Endothelial cell of umbilical vein (primary cell): ENCODE data around the gene CALCOCO1.
A peak's percentile ranks its signal among the peaks of the same experiment; 100 is the strongest.

Experiments used
- CTCF ChIP-seq, 2 donors: IDR thresholded peaks; 1 replicate in 1 of 2; 2 replicates in 1 of 2; pipeline ENCODE4 v1.5.1; 2011; ENCODE audit warnings: low read length in 2 of 2, mild to moderate bottlenecking in 2 of 2, moderate library complexity in 2 of 2, control low read depth in 1 of 2, inconsistent platforms in 1 of 2, low read depth in 1 of 2; ENCODE audit not compliant: insufficient read depth in 1 of 2; ENCODE audit errors: extremely low read depth in 1 of 2
- EZH2 ChIP-seq: IDR thresholded peaks from 2 replicates; pipeline ENCODE4 v1.6.1; 2012; ENCODE audit warnings: borderline replicate concordance, low read depth, mild to moderate bottlenecking, moderate library complexity, low read length, inconsistent platforms; ENCODE audit not compliant: severe bottlenecking
- FOS ChIP-seq: IDR thresholded peaks from 2 replicates; pipeline ENCODE4 v1.6.1; 2011; ENCODE audit warnings: mild to moderate bottlenecking, low read length, moderate library complexity, borderline replicate concordance; ENCODE audit not compliant: insufficient read depth
- GATA2 ChIP-seq: IDR thresholded peaks from 2 replicates; pipeline ENCODE4 v1.7.0; 2011; ENCODE audit warnings: low read depth, mild to moderate bottlenecking, moderate library complexity, mixed read lengths, low read length; ENCODE audit not compliant: insufficient read length, insufficient read depth
- JUN ChIP-seq: IDR thresholded peaks from 2 replicates; pipeline ENCODE4 v1.6.1; 2011; ENCODE audit warnings: borderline replicate concordance, low read depth; ENCODE audit not compliant: insufficient read length, insufficient read depth
- MAX ChIP-seq: IDR thresholded peaks from 2 replicates; pipeline ENCODE4 v1.6.1; 2011; ENCODE audit not compliant: insufficient read depth, insufficient read length
- MYC ChIP-seq: IDR thresholded peaks from one replicate; pipeline ENCODE4 v1.6.1; 2011; ENCODE audit warnings: mild to moderate bottlenecking, low read depth, low read length
- POLR2A ChIP-seq: IDR thresholded peaks from 2 replicates; pipeline ENCODE4 v1.6.1; 2012; ENCODE audit warnings: low read depth, mild to moderate bottlenecking, control low read depth, low read length
- POLR2AphosphoS5 ChIP-seq: IDR thresholded peaks from 2 replicates; pipeline ENCODE4 v1.6.1; 2012; ENCODE audit warnings: low read depth, mild to moderate bottlenecking, control low read depth, low read length, moderate library complexity; ENCODE audit not compliant: insufficient read depth

GRCh38 chr12:53754633-53755264 is 27.5 kb upstream of the CALCOCO1 start:
- TF ChIP-seq CTCF (IDR thresholded peaks at IDR 0.05; ENCODE audit: extremely low read depth in 1 of 2, insufficient read depth in 1 of 2, low read depth in 1 of 2, low read length in 2 of 2) (no peak), POLR2A (no peak), MYC (no peak), MAX (no peak), EZH2 (peak; percentile 13), FOS (no peak), POLR2AphosphoS5 (no peak), GATA2 (no peak), JUN (no peak)
